Progenitor cell of endocrine pancreas (in vitro differentiated cells): ENCODE results near the gene CNTNAP2. TPM values are rescaled to one million over a fixed set of nuclear protein-coding genes. Genes with fewer than 3 reads are reported as not detected.

Experiments used
- DNase-seq: peaks from one replicate; pipeline ENCODE4 v3.0.0; 2021; ENCODE audit warnings: low spot score; ENCODE audit not compliant: unreplicated experiment
- H3K27ac Mint-ChIP-seq: 2 replicates; pipeline ENCODE4 v1.8.0; 2021; ENCODE audit warnings: mild to moderate bottlenecking, moderate library complexity, mixed read lengths
- H3K27me3 Mint-ChIP-seq: 2 replicates; pipeline ENCODE4 v1.8.0; 2021; ENCODE audit warnings: mixed read lengths
- H3K36me3 Mint-ChIP-seq: 2 replicates; pipeline ENCODE4 v1.8.0; 2022; ENCODE audit warnings: mixed read lengths; ENCODE audit not compliant: insufficient read depth
- H3K4me1 Mint-ChIP-seq: 2 replicates; pipeline ENCODE4 v1.8.0; 2021; ENCODE audit warnings: low read depth, mixed read lengths
- H3K4me3 Mint-ChIP-seq: 2 replicates; pipeline ENCODE4 v1.8.0; 2021; ENCODE audit warnings: low read depth, mild to moderate bottlenecking, moderate library complexity, mixed read lengths
- H3K9me3 Mint-ChIP-seq: 2 replicates; pipeline ENCODE4 v1.8.0; 2021; ENCODE audit warnings: low read depth, mixed read lengths
- total RNA-seq: library from RNA; stranded (reverse); gene quantifications from 2 replicates; pipeline ENCODE4 v1.2.1, GENCODE V29; 2021
- TF ChIP-seq, protein P1 (sequence below): fragments of 200-600 bp; sonication (generic); IDR thresholded peaks from one replicate; pipeline ENCODE4 v1.5.0; 2021; ENCODE audit warnings: antibody characterized with exemption, mild to moderate bottlenecking; ENCODE audit not compliant: unreplicated experiment

CNTNAP2 gene
- total RNA-seq, 1 donor from 2014 or later = 6.5 TPM

DNA sequence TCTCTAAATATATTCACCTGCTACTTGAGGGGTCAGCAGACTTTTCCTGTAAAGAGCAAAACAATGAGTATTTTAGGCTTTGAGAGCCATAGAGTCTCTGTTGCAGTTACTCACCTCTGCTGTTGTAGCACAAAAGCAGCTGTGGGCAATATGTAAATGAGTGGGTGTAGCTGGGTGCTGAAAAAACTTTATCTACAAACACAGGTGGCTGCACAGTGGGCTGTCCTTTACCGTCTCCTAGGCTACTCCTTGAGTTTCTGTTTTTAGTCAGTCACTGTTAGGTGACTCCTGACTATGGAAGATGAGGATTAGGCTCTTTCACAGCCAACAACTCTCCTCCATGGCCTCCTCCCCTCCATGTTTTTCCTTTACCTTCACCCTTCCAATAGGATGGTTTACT is 2187.9 kb downstream of the CNTNAP2 start:
- Mint-ChIP-seq H3K27me3 (peaks cover 22% of the 10 kb centered on the region), H3K27ac (no peak overlapping the region), H3K4me1 (peaks cover 15% of the 10 kb centered on the region), H3K9me3 (peaks cover 4% of the 10 kb centered on the region), H3K4me3 (no peak overlapping the region), H3K36me3 (no peaks in the 10 kb centered on the region)
- TF ChIP-seq, protein P1, sequence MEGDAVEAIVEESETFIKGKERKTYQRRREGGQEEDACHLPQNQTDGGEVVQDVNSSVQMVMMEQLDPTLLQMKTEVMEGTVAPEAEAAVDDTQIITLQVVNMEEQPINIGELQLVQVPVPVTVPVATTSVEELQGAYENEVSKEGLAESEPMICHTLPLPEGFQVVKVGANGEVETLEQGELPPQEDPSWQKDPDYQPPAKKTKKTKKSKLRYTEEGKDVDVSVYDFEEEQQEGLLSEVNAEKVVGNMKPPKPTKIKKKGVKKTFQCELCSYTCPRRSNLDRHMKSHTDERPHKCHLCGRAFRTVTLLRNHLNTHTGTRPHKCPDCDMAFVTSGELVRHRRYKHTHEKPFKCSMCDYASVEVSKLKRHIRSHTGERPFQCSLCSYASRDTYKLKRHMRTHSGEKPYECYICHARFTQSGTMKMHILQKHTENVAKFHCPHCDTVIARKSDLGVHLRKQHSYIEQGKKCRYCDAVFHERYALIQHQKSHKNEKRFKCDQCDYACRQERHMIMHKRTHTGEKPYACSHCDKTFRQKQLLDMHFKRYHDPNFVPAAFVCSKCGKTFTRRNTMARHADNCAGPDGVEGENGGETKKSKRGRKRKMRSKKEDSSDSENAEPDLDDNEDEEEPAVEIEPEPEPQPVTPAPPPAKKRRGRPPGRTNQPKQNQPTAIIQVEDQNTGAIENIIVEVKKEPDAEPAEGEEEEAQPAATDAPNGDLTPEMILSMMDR = no peak
- DNase-seq = no peak

DNA sequence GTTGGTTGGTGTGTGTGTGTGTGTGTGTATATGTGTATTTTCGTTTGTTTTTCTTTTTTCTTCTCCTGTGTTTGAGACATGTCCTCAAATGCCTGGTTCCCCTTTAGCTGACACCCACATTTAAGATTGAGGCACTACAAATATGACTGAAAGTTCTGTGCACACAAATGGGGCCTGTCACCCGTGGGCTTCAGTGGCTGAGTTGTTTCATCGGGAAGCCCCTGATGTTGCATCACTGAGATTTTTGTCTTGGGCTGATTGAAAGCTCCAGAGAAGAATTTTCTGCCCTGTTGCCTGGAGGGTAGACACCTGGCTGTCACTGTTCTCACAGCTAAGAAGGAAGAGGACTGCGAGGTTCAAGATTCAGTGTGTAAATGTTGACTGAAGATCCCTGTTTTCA is 2190.2 kb downstream of the CNTNAP2 start:
- Mint-ChIP-seq H3K27me3 (peaks cover 37% of the 10 kb centered on the region), H3K4me1 (peaks cover 20% of the 10 kb centered on the region), H3K27ac (no peak overlapping the region), H3K36me3 (no peaks in the 10 kb centered on the region), H3K9me3 (peaks cover 4% of the 10 kb centered on the region), H3K4me3 (no peak overlapping the region)
- TF ChIP-seq, protein P1 = no peak
- DNase-seq = no peak

DNA sequence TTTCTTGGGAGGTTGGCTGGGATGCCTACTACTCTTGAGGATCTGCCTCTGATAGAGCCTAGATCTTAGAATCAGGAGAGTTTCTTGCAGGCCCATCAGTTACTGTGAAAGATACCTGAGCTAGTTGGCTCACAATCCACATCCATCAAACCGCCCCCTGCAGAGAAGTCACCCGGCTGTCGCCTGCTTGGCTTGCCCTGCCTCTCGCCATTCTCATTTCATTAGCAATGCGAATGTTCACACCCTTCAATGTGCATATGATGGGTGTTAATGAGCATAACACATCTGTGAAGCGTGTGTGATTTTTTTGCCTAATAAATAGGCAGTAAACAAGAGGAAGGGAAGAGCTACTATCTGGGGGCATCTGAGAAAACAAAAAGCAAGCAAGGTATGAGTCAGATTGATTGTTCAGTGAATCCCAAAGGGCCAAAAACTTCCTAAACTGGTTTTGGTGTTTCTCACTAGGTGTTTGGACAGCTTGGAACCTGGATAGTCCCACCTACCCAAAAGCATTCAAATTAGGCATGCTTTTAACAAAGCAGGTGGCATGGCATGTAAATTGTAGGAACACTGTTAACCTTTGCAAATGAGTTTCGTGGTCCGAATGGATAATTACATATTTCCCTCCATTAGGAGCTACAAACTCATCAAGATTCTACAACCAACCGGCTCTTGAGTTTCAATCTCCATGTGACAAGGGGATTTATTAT is 2201.7 kb downstream of the CNTNAP2 start:
- Mint-ChIP-seq H3K4me1 (peaks cover 15% of the 10 kb centered on the region), H3K9me3 (peaks cover 6% of the 10 kb centered on the region), H3K36me3 (peaks cover 4% of the 10 kb centered on the region), H3K27me3 (peaks cover 38% of the 10 kb centered on the region), H3K27ac (no peak overlapping the region), H3K4me3 (no peak overlapping the region)
- TF ChIP-seq, protein P1 = no peak
- DNase-seq = no peak

DNA sequence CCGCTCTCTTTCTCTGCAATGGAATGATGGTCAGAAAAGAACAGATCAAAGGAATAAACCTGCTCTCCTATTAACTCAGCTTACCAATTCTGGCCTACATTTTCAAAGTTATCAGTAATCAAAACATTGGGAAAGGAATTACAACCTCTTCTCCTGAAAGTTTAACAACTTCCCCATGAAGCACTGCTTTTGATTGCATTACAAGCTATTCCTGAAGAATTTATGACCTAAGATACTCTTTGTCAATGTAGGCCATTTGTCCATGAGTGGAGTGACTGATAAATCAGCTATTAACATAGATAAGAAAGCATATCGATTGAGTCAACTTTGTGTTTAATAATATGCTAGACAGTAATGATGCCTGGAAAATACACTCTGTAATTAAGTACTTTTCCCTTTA is 2202.2 kb downstream of the CNTNAP2 start:
- Mint-ChIP-seq H3K4me3 (no peak overlapping the region), H3K4me1 (peaks cover 15% of the 10 kb centered on the region), H3K36me3 (peaks cover 3% of the 10 kb centered on the region), H3K9me3 (peaks cover 4% of the 10 kb centered on the region), H3K27ac (no peak overlapping the region), H3K27me3 (peaks cover 37% of the 10 kb centered on the region)
- TF ChIP-seq, protein P1 = no peak
- no peak for DNase-seq

DNA sequence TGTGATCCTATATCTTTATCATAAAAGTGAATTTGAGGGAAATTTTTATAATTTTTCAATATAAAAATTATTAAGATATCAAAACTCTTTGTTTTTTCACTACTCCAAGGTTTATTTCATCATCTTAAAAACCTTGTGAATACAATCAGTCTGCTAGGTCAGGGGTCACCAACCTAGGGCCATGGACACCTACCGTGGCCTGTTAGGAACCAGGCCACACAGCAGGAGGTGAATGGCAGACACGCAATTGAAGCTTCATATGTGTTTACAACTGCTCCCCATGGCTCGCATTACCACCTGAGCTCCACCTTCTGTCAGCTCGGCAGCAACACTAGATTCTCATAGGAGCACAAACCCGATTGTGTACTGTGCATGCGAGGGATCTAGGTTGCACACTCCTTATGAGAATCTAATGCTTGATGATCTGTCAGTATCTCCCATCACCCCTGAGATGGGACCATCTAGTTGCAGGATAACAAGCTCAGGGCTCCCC is 2202.8 kb downstream of the CNTNAP2 start:
- TF ChIP-seq, protein P1 = no peak
- Mint-ChIP-seq H3K27me3 (peaks cover 32% of the 10 kb centered on the region), H3K9me3 (no peaks in the 10 kb centered on the region), H3K36me3 (no peaks in the 10 kb centered on the region), H3K27ac (no peak overlapping the region), H3K4me3 (no peak overlapping the region), H3K4me1 (peaks cover 15% of the 10 kb centered on the region)
- no peak for DNase-seq
